Measurements from ENCODE around the gene ENOX1.

The ENOX1 gene

GRCh38 chr13:43528992-43529391 lies 257.8 kb downstream of the ENOX1 start:
- no peak for DNase-seq

DNA sequence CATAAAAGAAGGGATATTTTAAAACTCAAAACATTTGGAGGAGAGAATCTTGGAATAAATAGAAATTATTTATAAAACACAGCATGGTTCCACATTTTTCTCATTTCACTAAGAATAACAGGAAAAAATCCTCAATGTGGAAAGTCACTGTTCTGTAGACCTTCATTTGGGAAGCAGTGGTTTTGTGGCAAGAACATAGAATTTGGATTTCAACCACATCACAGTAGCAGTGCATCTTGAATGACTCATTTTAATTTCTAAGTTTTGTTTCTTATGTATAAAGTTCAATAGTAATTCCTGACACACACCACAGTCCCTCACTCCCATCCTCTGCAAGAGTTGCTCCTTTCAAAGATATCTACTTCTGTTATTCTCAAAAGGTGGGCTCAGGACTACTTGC lies 264.0 kb downstream of the ENOX1 start:
- DNase-seq: no peak

DNA sequence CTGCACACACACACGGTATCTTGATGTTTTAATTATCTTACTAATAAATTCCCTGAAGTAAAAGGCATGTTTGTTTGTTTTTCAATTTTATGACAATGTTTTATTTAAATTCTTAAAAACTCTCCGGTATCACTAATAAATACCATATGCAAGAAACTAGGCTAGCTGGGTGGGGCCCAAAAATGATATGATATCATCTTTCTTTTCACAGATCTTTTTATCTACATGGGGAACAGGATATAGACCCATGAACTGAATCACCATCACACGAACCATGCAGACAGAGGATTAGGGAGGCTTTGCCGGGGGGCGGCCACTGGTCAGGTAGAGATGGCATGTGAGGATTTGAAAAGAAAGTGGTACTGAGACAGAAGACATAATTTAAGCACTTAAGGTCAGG lies 266.4 kb downstream of the ENOX1 start:
- DNase-seq: no peak

- DNase-seq: no peak
Measured at GRCh38 chr13:43518833-43519232, 267.9 kb downstream of the ENOX1 start.

DNA sequence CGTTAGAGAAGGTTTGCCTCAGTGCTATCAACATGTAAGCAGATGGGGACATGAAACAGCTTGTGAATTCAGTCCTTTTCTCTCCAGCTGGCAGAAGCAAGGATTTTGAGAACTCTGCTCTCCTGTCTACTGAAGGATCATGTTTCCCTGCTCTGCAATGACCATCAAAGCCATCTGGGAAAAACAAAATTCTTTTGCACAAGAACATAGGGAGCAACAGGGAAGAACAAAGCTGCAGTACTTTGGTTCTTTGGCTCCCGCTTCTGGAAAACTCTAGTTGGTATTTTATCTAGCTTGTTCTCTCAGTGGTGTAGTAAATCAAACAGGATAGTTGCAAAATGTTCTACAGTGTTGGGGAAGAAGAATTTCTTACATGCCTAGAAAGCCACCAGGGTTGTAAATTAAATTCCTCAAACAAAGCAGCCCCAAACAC lies 270.4 kb downstream of the ENOX1 start:
- DNase-seq: no peak

DNA sequence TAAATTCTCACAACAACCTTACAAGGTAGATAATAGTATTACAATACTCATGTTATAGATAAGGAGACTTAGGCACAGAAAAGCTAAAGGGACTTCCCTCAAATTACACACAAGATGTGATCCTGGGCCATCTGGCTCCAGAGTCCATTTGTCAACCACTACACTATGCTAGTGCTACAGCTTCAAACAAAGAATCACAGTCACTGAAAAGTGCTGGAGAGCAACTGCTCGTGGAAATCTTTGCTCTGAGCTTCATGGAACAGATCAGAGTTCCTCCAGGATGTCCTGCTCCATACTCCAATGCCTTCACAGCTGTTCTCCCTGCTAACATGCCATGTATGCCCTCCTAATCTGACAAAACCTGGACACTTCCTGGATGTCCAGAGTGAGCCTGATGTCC lies 271.2 kb downstream of the ENOX1 start:
- no peak for DNase-seq

DNA sequence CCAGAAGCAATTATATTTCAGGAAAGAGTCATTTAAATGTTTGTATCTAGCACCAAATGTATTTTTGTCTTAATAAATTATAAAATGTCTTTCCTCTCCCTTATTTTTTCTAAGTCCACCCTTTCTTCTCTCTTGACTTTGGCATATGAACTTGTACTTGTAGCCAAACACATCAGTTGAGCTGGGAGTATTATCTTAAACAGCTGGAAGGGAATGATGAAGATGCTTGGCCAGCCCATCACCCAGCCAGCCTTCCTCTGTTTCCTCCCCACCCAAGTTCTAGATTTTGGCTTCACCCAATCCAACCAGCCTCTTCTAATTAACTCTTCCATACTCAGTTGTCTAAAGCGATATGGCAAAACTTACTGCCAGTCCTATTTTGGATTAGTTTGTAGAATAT lies 272.5 kb downstream of the ENOX1 start:
- DNase-seq: no peak

GRCh38 chr13:43512221-43512620 lies 274.6 kb downstream of the ENOX1 start:
- no peak for DNase-seq

- no peak for DNase-seq
Measured at GRCh38 chr13:43510956-43511901, 275.5 kb downstream of the ENOX1 start.

GRCh38 chr13:43495732-43496131 lies 291.0 kb downstream of the ENOX1 start:
- DNase-seq: no peak

GRCh38 chr13:43494206-43494605 lies 292.6 kb downstream of the ENOX1 start:
- DNase-seq: no peak

GRCh38 chr13:43493496-43494000 lies 293.2 kb downstream of the ENOX1 start:
- DNase-seq: no peak

GRCh38 chr13:43492745-43493144 lies 294.0 kb downstream of the ENOX1 start:
- no peak for DNase-seq

DNA sequence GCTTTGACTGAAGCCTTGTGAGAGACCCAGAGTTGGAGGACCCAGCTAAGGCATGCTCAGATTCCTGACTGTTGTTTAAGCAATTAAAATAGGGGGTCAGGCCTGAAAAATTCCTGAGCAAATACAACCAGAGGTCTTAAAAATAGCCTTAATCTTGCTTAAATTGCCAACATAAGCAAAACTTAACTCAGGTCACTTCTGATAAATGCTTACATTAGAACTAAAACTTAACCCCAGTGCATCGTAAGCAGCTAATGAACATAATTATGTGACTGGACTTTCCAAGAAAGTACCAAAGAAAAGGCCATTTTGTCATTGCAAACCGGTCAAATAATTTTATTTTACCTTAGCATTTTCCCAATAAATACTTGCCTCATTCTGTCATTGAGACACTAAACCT lies 294.5 kb downstream of the ENOX1 start:
- no peak for DNase-seq

DNA sequence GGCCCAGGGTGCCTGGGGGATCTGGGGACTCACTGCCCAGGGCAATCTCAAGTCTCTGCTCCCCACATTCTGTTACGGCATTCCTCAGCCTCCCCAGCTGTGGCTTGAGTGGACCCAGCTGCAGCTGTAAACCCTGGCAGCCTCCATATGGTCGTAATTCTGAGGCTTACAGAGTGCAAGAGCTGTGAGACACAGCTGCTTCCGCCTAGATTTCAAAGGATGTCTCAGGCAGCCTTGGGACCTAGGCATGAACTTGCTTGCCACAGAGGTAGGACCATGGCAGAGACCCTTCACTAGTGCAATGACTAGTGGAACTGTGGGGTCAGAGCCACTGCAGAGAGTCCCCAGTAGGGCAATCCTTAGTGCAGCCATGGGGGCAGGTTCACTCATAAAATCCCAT lies 297.5 kb downstream of the ENOX1 start:
- DNase-seq: no peak

DNA sequence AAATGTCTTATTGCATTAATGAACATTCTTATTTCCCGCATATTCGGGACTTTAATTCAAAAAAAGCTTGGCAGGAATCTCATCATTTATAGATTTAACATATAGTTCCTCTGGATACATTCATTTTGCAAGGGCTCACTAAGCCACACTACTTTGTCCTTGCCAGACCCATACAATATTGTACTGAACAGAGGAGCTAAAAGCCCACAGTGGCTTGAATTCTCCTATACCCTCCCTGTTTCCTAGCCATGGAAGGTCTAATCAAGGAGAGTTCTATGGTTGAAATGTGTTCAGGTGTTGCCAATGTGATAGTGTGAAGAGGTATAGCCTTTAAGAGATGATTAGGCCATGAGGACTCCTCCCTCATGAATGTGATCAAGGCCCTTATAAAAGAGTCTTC lies 298.9 kb downstream of the ENOX1 start:
- DNase-seq: no peak

GRCh38 chr13:43487461-43487860 lies 299.3 kb downstream of the ENOX1 start:
- DNase-seq: no peak

DNA sequence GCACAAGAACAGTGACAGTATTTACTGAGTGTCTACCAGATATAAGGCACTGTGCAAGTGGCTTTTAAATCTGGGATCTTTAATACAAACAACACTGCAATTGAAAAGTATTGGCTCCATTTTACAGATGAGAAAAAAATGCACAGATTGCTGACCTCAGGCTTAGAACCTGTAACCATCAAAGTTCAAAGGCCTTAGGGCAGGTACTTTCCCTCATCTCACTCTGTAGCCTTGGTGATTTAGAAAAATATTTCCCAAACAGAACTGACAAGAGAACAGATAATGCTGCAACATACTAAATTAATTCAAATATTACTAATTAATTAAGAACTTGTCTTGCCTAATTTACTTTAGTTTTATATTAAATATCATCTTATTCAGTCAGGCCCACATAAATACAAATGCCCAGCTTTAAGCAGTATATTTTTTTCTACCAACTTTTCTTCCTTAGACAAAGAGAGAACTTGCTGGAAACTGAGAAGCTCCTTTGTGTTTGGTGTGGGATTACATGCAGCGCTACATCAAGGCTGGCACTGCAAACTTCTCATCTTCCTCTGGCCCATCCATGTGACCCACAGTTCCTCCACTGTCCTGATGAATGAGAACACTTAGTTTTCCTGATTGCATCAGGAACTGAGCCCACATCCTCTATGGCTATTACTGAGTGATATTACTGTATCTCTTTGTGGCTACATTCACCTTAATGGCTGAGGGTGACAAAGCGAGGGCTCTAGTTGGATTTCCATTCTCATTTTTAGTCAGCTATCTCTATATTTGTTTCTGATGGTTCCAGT lies 302.1 kb downstream of the ENOX1 start:
- peak in 1 of 2 donors; percentile 13 for DNase-seq

DNA sequence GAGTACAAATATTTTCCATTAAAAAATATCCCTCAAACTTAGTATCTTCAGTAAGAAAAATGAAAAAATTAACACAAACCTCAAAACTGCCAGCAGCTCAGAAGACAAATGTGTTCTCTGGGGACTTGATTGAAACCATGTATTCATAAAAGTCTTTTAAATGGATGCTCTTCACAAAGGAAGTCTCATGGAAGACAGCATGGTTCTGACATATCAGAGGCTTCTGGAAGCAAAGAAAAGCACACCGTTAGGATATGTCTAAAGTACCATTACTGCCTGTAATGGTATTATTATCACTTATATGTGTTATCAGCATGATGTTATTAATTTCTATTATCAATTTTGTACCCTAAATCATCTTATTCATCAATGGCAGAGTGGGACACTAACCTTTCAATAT lies 302.8 kb downstream of the ENOX1 start:
- no peak for DNase-seq

DNA sequence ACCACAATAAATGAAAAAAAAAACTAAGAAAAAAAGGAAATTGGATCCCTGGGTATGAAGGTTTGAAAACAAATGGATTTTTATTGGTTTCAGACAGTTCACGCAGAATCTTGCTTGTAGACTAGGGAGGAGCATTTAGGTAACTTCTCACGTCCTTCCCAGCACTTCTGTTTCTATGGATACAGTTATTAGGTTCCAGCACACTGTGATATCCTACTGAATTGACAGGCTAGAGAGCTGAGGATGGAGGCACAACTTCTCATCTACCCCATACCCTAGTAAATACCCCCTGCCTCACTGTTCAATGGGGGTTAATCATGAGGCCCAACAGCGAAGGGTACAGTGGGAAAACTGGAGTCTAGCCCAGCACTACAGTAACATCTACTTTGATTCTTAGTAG lies 304.1 kb downstream of the ENOX1 start:
- DNase-seq: no peak

GRCh38 chr13:43482026-43482425 lies 304.7 kb downstream of the ENOX1 start:
- DNase-seq: no peak

DNA sequence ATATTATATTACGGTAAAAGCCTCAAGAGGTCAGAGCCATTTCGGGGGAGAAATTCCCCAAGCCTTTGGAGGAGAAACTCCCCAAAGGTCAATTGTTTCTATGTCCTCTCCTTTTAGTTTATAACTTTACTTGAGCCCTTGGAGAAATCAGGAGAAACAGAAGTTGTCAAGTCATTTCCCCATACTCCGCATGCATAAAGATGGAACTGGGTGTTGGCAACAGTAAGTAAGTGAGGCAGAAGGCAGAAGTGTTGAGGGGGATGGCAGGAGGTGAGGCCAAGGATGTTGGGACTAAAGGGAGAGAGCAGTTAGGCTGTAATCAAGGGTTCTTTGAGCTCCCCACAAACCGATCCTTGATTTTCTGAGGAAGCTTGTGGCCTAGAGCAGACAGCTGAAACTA lies 307.9 kb downstream of the ENOX1 start:
- DNase-seq: no peak

- DNase-seq: no peak
Measured at GRCh38 chr13:43478211-43478610, 308.6 kb downstream of the ENOX1 start.

- DNase-seq: no peak
Measured at GRCh38 chr13:43475140-43475539, 311.6 kb downstream of the ENOX1 start.
